GM12892 (cell line): ENCODE data around the gene USP34.

Experiments
- POLR2A ChIP-seq: IDR thresholded peaks from 2 replicates; pipeline ENCODE4 v1.6.1; 2011; ENCODE audit warnings: low read depth, low read length, control low read depth
- POLR2AphosphoS5 ChIP-seq: IDR thresholded peaks from 2 replicates; pipeline ENCODE4 v1.6.1; 2011; ENCODE audit warnings: low read depth, low read length, control low read depth

GRCh38 chr2:61183795-61184194 is 287.1 kb downstream of the USP34 start:
- TF ChIP-seq POLR2AphosphoS5 (no peak), POLR2A (no peak)
